Measurements from ENCODE around the gene OSCP1.

OSCP1 gene

GRCh38 chr1:36380782-36381181, 69.5 kb downstream of the OSCP1 start:
- no peak for FAIRE-seq

- no peak for FAIRE-seq
Measured at GRCh38 chr1:36380143-36380619, 70.1 kb downstream of the OSCP1 start.

GRCh38 chr1:36377791-36378492, 72.3 kb downstream of the OSCP1 start:
- no peak for FAIRE-seq

GRCh38 chr1:36372617-36373016, 77.6 kb downstream of the OSCP1 start:
- FAIRE-seq: no peak

GRCh38 chr1:36369061-36369861, 81.0 kb downstream of the OSCP1 start:
- FAIRE-seq: no peak

Measured in TTC549 (cell line).